ENCODE results near the gene ZKSCAN2. TPM values are rescaled to one million over a fixed set of nuclear protein-coding genes. Genes with fewer than 3 reads are reported as not detected.

Gene ZKSCAN2
- total and polyA plus RNA-seq, 2 of the 8 experiments (the other 6 are each of a cell fraction or from before 2014, with no cell fraction given), result 2.2 to 11.6 TPM

GRCh38 chr16:25217112-25217511 is 40.5 kb downstream of the ZKSCAN2 start:
- H3K9me3 ChIP-seq (ENCODE audit: insufficient read depth in 2 of 2, low read depth in 1 of 2, low read length in 1 of 2), result no peaks in the 10 kb centered on the region
- ChIA-PET CTCF (ENCODE audit: partially characterized antibody) (interaction anchor here (0.6 to 3.9 kb wide), 3 partner anchors 8 to 161 kb away, joined by 3 to 11 read pairs (median 4); no protein-coding TSS in a partner anchor), POLR2A (ENCODE audit: partially characterized antibody) (interaction anchor here (0.5 kb wide), 1 partner anchor 1695 kb away, joined by 3 read pairs; no protein-coding TSS in a partner anchor)
- no peaks in the 10 kb centered on the region for H3K36me3 ChIP-seq (ENCODE audit: control insufficient read depth in 2 of 4, insufficient read depth in 4 of 4, low read length in 3 of 4)
- no peak overlapping the region for H2BK120ac ChIP-seq (replicated peaks; ENCODE audit: low read depth, low read length)
- no peak overlapping the region for H4K91ac ChIP-seq (replicated peaks; ENCODE audit: insufficient read length, low read length)
- H3K14ac ChIP-seq (ENCODE audit: insufficient read length), result no peak overlapping the region
- H2AK5ac ChIP-seq (ENCODE audit: low read depth, low read length), result no peak overlapping the region
- TF ChIP-seq POU5F1 (IDR thresholded peaks at IDR 0.05; ENCODE audit: low read depth, low read length) (no peak), CHD1 (IDR thresholded peaks at IDR 0.05; ENCODE audit: low read depth, low read length) (no peak), BCL11A (IDR thresholded peaks at IDR 0.05; ENCODE audit: low read depth in 2 of 2, low read length in 2 of 2) (no peak)
- peaks cover 4% of the 10 kb centered on the region; the same call in 1 of the 2 replicates for H3K23me2 ChIP-seq (ENCODE audit: low read depth, low read length)
- 87% methylated on average over 17 of the region's 17 CpGs; no CpG with 5 or more reads in 1 of the 2 experiments for WGBS, 2 experiments (ENCODE audit: extremely low coverage in 1 of 2, insufficient coverage in 1 of 2, insufficient read length in 1 of 2, insufficient replicate concordance in 2 of 2, low coverage in 1 of 2, low lambda C conversion rate in 2 of 2, missing lambda C conversion rate in 1 of 2)
- H3K79me2 ChIP-seq (ENCODE audit: control insufficient read depth in 1 of 2, insufficient read depth in 2 of 2, low read length in 2 of 2), result no peaks in the 10 kb centered on the region
- no peak overlapping the region for H3K4me2 ChIP-seq (ENCODE audit: insufficient read depth in 1 of 2, low read depth in 2 of 2, low read length in 2 of 2)
- H2AFZ ChIP-seq (ENCODE audit: low read length), result no peak overlapping the region
- no peak for DNase-seq (ENCODE audit: low read depth in 1 of 2, low spot score in 2 of 2)
- H4K5ac ChIP-seq (ENCODE audit: insufficient read length, low read depth, low read length), result no peak overlapping the region
- H4K8ac ChIP-seq (ENCODE audit: extremely low read depth, insufficient read depth, low read length), result peak overlapping the region; percentile 68; the same call in 1 of the 2 replicates
- H3K27me3 ChIP-seq (replicated peaks in 1 of 4; ENCODE audit: control insufficient read depth in 3 of 4, extremely low read depth in 1 of 4, insufficient read depth in 3 of 4, low read length in 3 of 4), result no peaks in the 10 kb centered on the region
- no peak overlapping the region for H3K27ac ChIP-seq (ENCODE audit: low read depth, low read length)
- H3K4me3 ChIP-seq (ENCODE audit: extremely low read depth in 1 of 4, insufficient read depth in 2 of 4, low read depth in 3 of 4, low read length in 4 of 4), result no peak overlapping the region
- H4K20me1 ChIP-seq (replicated peaks in 1 of 2; ENCODE audit: control insufficient read depth in 1 of 2, insufficient read depth in 2 of 2, low read length in 2 of 2), result peaks cover 0 to 2% of the 10 kb centered on the region in 2 experiments
- no peak overlapping the region for H2BK12ac ChIP-seq (ENCODE audit: low read depth, low read length)
- no peak overlapping the region for H3K23ac ChIP-seq (ENCODE audit: insufficient read length)
- no peak for FAIRE-seq
- H3K4ac ChIP-seq (replicated peaks; ENCODE audit: insufficient read length, low read depth, low read length), result no peak overlapping the region
- no peak overlapping the region for H3K9ac ChIP-seq (replicated peaks in 1 of 4; ENCODE audit: extremely low read depth in 1 of 4, low read depth in 3 of 4, low read length in 3 of 4)
- no peak overlapping the region for H3K18ac ChIP-seq (ENCODE audit: extremely low read depth, low read length)
- H2BK20ac ChIP-seq (ENCODE audit: low read length), result no peak overlapping the region
- no peak overlapping the region for H2BK15ac ChIP-seq (ENCODE audit: low read length)
- no peak overlapping the region for H3K56ac ChIP-seq (replicated peaks; ENCODE audit: insufficient read length, low read depth, low read length)
- no peaks in the 10 kb centered on the region for H3K4me1 ChIP-seq (replicated peaks in 1 of 4; ENCODE audit: control insufficient read depth in 3 of 4, insufficient read depth in 4 of 4, low read length in 3 of 4)
- no peaks in the 10 kb centered on the region for H3K79me1 ChIP-seq (ENCODE audit: low read depth, low read length)
- H2BK5ac ChIP-seq (ENCODE audit: low read depth, low read length), result no peak overlapping the region

All from H1 (cell line).